ENCODE results near the gene RIT2.

Gene RIT2

GRCh38 chr18:43079422-43079821 is 36.1 kb downstream of the RIT2 start:
- DNase-seq = no peak

GRCh38 chr18:43078478-43079092 is 36.9 kb downstream of the RIT2 start:
- no peak for DNase-seq

- no peak for DNase-seq
Observed at GRCh38 chr18:43077510-43078308, 37.8 kb downstream of the RIT2 start.

GRCh38 chr18:43073771-43074170 is 41.7 kb downstream of the RIT2 start:
- no peak for DNase-seq

GRCh38 chr18:43068781-43069180 is 46.7 kb downstream of the RIT2 start:
- DNase-seq = no peak

GRCh38 chr18:43067570-43067969 is 47.9 kb downstream of the RIT2 start:
- DNase-seq = no peak

GRCh38 chr18:43061816-43062215 is 53.7 kb downstream of the RIT2 start:
- no peak for DNase-seq

- no peak for DNase-seq
Observed at GRCh38 chr18:43061318-43061717, 54.2 kb downstream of the RIT2 start.

GRCh38 chr18:43060020-43060419 is 55.5 kb downstream of the RIT2 start:
- no peak for DNase-seq

GRCh38 chr18:43054815-43055519 is 60.5 kb downstream of the RIT2 start:
- DNase-seq = peak; percentile 16

GRCh38 chr18:43049021-43049420 is 66.5 kb downstream of the RIT2 start:
- no peak for DNase-seq

GRCh38 chr18:43046322-43046721 is 69.2 kb downstream of the RIT2 start:
- no peak for DNase-seq

GRCh38 chr18:43043626-43044025 is 71.9 kb downstream of the RIT2 start:
- no peak for DNase-seq

GRCh38 chr18:43040281-43040680 is 75.2 kb downstream of the RIT2 start:
- DNase-seq = no peak

- DNase-seq = no peak
Observed at GRCh38 chr18:43034683-43035500, 80.6 kb downstream of the RIT2 start.

- no peak for DNase-seq
Observed at GRCh38 chr18:43031169-43031568, 84.3 kb downstream of the RIT2 start.

- DNase-seq = no peak
Observed at GRCh38 chr18:43029414-43029813, 86.1 kb downstream of the RIT2 start.

GRCh38 chr18:43022874-43023273 is 92.6 kb downstream of the RIT2 start:
- DNase-seq = no peak

- DNase-seq = no peak
Observed at GRCh38 chr18:43017622-43018021, 97.9 kb downstream of the RIT2 start.

- DNase-seq = no peak
Observed at GRCh38 chr18:43013486-43013885, 102.0 kb downstream of the RIT2 start.

- no peak for DNase-seq
Observed at GRCh38 chr18:43012951-43013350, 102.5 kb downstream of the RIT2 start.

- DNase-seq = no peak
Observed at GRCh38 chr18:43010611-43011010, 104.9 kb downstream of the RIT2 start.

GRCh38 chr18:43009674-43010073 is 105.8 kb downstream of the RIT2 start:
- no peak for DNase-seq
